Urinary bladder (tissue), 4 donors: ENCODE results near the gene RBBP8. TPM values are rescaled to one million over a fixed set of nuclear protein-coding genes. Genes with fewer than 3 reads are reported as not detected.
"Not testable (repeated sequence)": the region's sequence is repeated elsewhere in the genome, so short reads cannot be mapped to it uniquely, and the experiment has no call there.

ENCODE experiments used
- DNase-seq: peaks from one replicate; pipeline ENCODE4 v3.0.0-alpha.2; 2015; ENCODE audit errors: extremely low spot score
- H3K27ac ChIP-seq: one replicate; pipeline ENCODE4 v1.5.1; 2013; ENCODE audit warnings: low read depth, mild to moderate bottlenecking, moderate library complexity
- H3K36me3 ChIP-seq: one replicate; pipeline ENCODE4 v1.6.1; 2013; ENCODE audit warnings: mild to moderate bottlenecking, moderate library complexity; ENCODE audit not compliant: insufficient read depth
- H3K4me1 ChIP-seq: one replicate; pipeline ENCODE4 v1.6.1; 2013; ENCODE audit warnings: mild to moderate bottlenecking, moderate library complexity; ENCODE audit not compliant: insufficient read depth
- H3K4me3 ChIP-seq: one replicate; pipeline ENCODE4 v1.5.1; 2013; ENCODE audit warnings: low read depth, low read length
- WGBS: extraction: QIAGEN DNeasy Blood & Tissue Kit; methylation state at CpG from one replicate; pipeline ENCODE4 v1.1.7; 2013; 5-methylcytosine and 5-hydroxymethylcytosine counted together
- polyA plus RNA-seq: library from polyadenylated mRNA; stranded (reverse); fragments of 200-250 nt; gene quantifications from one replicate; pipeline ENCODE4 v1.2.3, GENCODE V29; 2013
- total RNA-seq: library from RNA; depleted of rRNA; stranded (reverse); fragments of >200 nt; gene quantifications from one replicate; pipeline ENCODE4 v1.2.3, GENCODE V29; 2014
- donor health status: healthy with polysubstance abuse.
- donor health status: healthy.

The RBBP8 gene
- total and polyA plus RNA-seq, 2 donors: 13.0 to 48.3 TPM

DNA sequence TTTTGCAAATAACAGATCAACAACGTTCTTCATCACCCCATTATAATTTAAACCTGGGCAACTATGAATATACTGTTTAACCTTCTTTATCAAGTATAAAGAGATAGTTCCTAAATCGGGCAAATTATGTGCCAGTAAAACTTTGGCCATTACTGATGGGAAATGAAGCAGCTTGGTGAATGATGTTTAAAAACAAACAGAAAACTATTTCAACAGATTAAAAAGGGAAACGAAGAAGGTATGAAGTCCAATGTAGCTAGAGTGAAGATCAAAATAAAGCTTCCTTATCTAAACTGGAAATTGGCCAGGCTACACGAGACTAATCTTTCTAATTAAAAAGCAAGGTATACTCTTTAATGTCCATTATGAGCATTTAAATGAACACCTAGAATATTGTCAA is 6.7 kb upstream of the RBBP8 start:
- Histone ChIP-seq H3K4me1 (no peaks in the 10 kb centered on the region), H3K36me3 (no peaks in the 10 kb centered on the region), H3K27ac (no peak overlapping the region), H3K4me3 (no peak overlapping the region)
- DNase-seq: no peak
- 51% methylated on average over 4 of the region's 4 CpGs for WGBS

DNA sequence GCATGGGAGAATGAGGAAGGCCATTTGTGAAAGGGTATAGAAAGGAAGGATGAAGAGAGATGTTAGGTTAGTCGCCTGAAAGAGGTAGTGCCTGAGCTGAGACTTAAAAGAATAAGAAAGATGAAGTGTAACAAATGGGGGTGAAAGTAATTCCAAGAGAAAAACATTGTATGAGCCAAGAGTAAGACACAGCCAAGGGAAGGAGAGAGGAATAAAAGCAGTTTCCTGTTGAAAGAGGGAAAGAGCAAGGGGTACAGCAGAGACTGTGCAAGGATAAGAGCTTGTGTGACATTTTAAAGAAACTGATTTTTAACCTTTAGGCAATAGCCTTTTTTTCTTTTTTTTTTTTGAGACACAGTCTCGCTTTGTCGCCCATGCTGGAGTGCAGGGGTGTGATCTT is 4.8 kb upstream of the RBBP8 start:
- no peak overlapping the region for H3K27ac ChIP-seq
- WGBS: 91% methylated on average over 3 of the region's 3 CpGs
- H3K4me1 ChIP-seq: no peaks in the 10 kb centered on the region
- no peak for DNase-seq
- no peaks in the 10 kb centered on the region for H3K36me3 ChIP-seq
- H3K4me3 ChIP-seq: no peak overlapping the region

DNA sequence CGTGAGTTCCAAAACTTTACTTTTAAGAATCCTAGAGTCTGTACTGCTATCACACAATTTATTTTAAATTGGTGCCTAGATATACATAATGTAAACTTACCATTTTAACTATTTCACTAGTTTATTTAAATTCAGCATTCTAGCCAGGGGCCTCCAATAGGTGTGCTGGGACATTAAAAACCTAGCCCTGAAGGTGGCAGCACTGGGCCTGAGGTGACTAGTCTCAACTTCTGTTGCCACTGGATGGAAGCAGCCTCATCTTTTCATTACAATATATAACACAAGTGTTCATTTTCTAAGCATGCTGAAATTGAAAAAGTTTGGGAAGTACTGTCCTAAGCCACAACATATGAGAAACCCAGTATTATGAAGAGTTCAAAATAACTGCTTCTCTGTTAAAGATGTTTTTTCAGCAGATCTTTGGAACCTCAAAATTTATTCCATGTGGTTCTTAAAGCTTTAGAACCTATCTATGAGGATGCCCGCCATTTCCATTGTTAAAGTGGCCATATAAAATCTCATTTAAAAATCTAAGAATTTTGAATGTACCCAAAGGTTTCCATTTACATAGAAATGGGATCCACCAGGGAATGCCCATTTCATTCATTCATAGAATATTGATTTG is 2.9 kb upstream of the RBBP8 start:
- WGBS: 80% methylated on average over 2 of the region's 2 CpGs
- Histone ChIP-seq H3K27ac (no peak overlapping the region), H3K36me3 (no peaks in the 10 kb centered on the region), H3K4me1 (no peaks in the 10 kb centered on the region), H3K4me3 (no peak overlapping the region)
- DNase-seq: no peak

GRCh38 chr18:22932885-22933205 is 283 bp upstream of the RBBP8 start:
- peak; percentile 25 for DNase-seq
- no peaks in the 10 kb centered on the region for H3K36me3 ChIP-seq
- WGBS: under 1% methylated on average over 17 of the region's 17 CpGs

GRCh38 chr18:22933966-22934423 is 867 bp downstream of the RBBP8 start:
- Histone ChIP-seq H3K4me1 (no peaks in the 10 kb centered on the region), H3K27ac (no peak overlapping the region), H3K36me3 (no peaks in the 10 kb centered on the region), H3K4me3 (peak overlapping the region; percentile 66)
- no peak for DNase-seq
- WGBS: 14% methylated on average over 16 of the region's 16 CpGs

More at GRCh38 chr18:22932885-22933205, 283 bp upstream of the RBBP8 start:
- no peaks in the 10 kb centered on the region for H3K4me1 ChIP-seq
- H3K4me3 ChIP-seq: peak overlapping the region; percentile 66
- peak overlapping the region; percentile 96 for H3K27ac ChIP-seq

GRCh38 chr18:22934789-22935188 is 1.7 kb downstream of the RBBP8 start:
- WGBS: 97% methylated on average over 1 of the region's 1 CpG
- no peak overlapping the region for H3K4me3 ChIP-seq
- H3K4me1 ChIP-seq: no peaks in the 10 kb centered on the region
- no peaks in the 10 kb centered on the region for H3K36me3 ChIP-seq
- no peak for DNase-seq
- H3K27ac ChIP-seq: no peak overlapping the region

- no peaks in the 10 kb centered on the region for H3K36me3 ChIP-seq
- H3K4me3 ChIP-seq: no peak overlapping the region
- H3K27ac ChIP-seq: no peak overlapping the region
- no peaks in the 10 kb centered on the region for H3K4me1 ChIP-seq
- DNase-seq: no peak
- WGBS: 68% methylated on average over 1 of the region's 1 CpG
Measured at GRCh38 chr18:22935431-22935830, 2.3 kb downstream of the RBBP8 start.

GRCh38 chr18:22936515-22936914 is 3.4 kb downstream of the RBBP8 start:
- no peak for DNase-seq
- no peaks in the 10 kb centered on the region for H3K4me1 ChIP-seq
- no peaks in the 10 kb centered on the region for H3K36me3 ChIP-seq
- WGBS: 87% methylated on average over 2 of the region's 2 CpGs
- no peak overlapping the region for H3K27ac ChIP-seq
- no peak overlapping the region for H3K4me3 ChIP-seq

- no peak overlapping the region for H3K4me3 ChIP-seq
- no peaks in the 10 kb centered on the region for H3K4me1 ChIP-seq
- no peaks in the 10 kb centered on the region for H3K36me3 ChIP-seq
- H3K27ac ChIP-seq: no peak overlapping the region
- no peak for DNase-seq
Measured at GRCh38 chr18:22939649-22940048, 6.5 kb downstream of the RBBP8 start.

GRCh38 chr18:22943847-22944246 is 10.7 kb downstream of the RBBP8 start:
- DNase-seq: no peak

GRCh38 chr18:22946217-22946616 is 13.1 kb downstream of the RBBP8 start:
- DNase-seq: no peak
- 86% methylated on average over 2 of the region's 2 CpGs for WGBS
- H3K4me1 ChIP-seq: no peaks in the 10 kb centered on the region

More at GRCh38 chr18:22943847-22944246, 10.7 kb downstream of the RBBP8 start:
- Histone ChIP-seq H3K27ac (no peak overlapping the region), H3K4me3 (no peak overlapping the region), H3K4me1 (no peaks in the 10 kb centered on the region), H3K36me3 (no peaks in the 10 kb centered on the region)
- WGBS: 87% methylated on average over 2 of the region's 2 CpGs

GRCh38 chr18:22946846-22947245 is 13.7 kb downstream of the RBBP8 start:
- no peak for DNase-seq
- WGBS: 72% methylated on average over 2 of the region's 2 CpGs
- no peaks in the 10 kb centered on the region for H3K4me1 ChIP-seq
- H3K4me3 ChIP-seq: no peak overlapping the region
- H3K27ac ChIP-seq: no peak overlapping the region
- H3K36me3 ChIP-seq: peaks cover 4% of the 10 kb centered on the region

More at GRCh38 chr18:22946217-22946616, 13.1 kb downstream of the RBBP8 start:
- Histone ChIP-seq H3K27ac (no peak overlapping the region), H3K4me3 (no peak overlapping the region), H3K36me3 (peaks cover 4% of the 10 kb centered on the region)

DNA sequence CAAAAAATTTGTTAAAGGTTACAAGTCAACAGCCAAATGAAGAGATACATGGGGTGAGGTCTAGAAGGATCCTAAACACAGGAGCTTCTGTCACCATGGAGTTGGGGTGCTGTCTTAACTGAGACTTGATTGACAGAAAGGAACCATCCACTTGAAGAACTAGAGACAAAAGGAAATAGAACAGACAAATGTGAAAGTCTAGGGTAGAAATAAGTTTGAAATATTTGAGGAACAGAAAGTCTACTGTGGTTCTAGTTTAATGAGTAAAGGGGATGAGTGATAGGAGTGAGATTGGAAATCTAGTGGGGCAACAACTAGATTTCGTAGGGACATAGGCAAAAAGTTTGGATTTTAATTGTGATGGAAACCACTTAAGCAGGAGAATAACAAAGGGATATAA is 18.7 kb downstream of the RBBP8 start:
- H3K4me1 ChIP-seq: no peaks in the 10 kb centered on the region
- DNase-seq: no peak
- no peak overlapping the region for H3K27ac ChIP-seq
- peaks cover 5% of the 10 kb centered on the region for H3K36me3 ChIP-seq
- no peak overlapping the region for H3K4me3 ChIP-seq
- WGBS: 100% methylated on average over 1 of the region's 1 CpG

- Histone ChIP-seq H3K4me3 (no peak overlapping the region), H3K27ac (no peak overlapping the region), H3K36me3 (peaks cover 5% of the 10 kb centered on the region), H3K4me1 (no peaks in the 10 kb centered on the region)
- WGBS: 93% methylated on average over 3 of the region's 3 CpGs
- no peak for DNase-seq
Measured at GRCh38 chr18:22952525-22952924, 19.4 kb downstream of the RBBP8 start.

DNA sequence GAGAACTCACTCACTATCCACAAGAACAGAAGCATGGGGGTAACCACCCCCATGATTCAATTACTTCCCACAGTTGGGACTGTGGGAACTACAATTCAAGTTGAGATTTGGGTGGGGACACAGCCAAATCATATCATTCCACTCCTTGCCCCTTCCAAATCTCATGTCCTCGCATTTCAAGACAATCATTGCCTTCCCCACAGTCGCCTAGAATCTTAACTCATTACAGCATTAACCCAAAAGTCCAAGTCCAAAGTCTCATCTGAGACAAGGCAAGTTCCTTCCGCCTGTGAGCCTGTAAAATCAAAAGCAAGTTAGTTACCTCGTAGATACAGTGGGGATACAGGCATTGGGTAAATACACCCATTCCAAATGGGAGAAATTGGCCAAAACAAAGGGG is 20.9 kb downstream of the RBBP8 start:
- 98% methylated on average over 4 of the region's 4 CpGs for WGBS
- not testable (repeated sequence) for H3K4me3 ChIP-seq, H3K36me3 ChIP-seq, DNase-seq, H3K4me1 ChIP-seq, H3K27ac ChIP-seq
